Activated gamma-delta T cell treated with Interleukin-2 at 50 U/mL for 16 hours (primary cell): ENCODE results near the gene SCN2A.

Experiments used
- DNase-seq: peaks from one replicate; pipeline ENCODE4 v3.0.0-alpha.2; 2020

SCN2A gene

GRCh38 chr2:165239230-165239629 is at the start of gene SCN2A:
Gene SCN2A (plus strand): TSS chr2:165239414. CDS start chr2:165295824, 56,410 bp downstream.
- DNase-seq: no peak

- DNase-seq: no peak
Observed at GRCh38 chr2:165191096-165191728, 48.0 kb upstream of the SCN2A start.

DNA sequence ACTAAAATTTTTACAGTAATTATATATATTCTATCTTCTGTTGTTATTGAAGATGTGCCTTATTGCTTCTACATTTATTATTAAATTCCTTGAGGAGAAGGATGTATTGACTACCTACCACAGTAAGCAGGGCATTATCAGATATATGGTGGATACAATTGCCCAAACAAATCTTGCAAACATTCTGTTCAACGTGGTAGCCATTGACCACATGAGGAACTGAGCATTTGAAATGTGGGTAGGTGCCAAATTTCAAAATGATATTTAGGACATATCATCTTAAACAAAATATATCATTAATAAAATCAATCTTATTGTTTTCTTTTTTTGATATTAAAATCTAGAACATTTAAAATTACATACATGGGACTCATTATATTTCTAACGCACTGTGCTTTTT is 46.5 kb upstream of the SCN2A start:
- DNase-seq: no peak

DNA sequence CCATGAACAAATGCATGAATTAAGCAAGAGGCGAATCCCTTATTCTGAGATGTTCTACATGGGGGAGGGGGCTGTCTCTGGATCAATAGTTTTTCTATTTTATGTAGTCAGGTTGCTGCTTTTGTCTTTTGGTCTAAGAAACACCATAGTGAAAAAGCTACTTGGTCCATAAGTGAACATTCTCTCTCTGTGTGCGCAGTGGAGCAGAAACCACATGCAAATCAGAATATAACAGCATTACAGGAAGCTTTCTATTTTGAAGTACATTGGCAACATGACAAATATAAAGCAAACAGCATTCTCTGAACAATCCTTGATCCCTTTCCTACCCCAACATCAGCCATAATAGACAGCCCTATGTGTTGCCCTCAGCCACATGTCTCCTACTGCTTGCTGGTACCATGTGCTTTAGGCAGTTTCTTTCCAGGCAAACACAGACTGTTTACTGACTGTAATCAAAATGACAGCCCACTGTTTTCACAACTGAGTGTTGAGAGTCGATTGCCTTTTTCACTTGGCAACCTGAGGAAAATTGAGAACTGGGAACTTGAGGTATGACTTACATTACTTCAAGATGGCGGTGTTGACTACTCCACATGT is 45.9 kb upstream of the SCN2A start:
- no peak for DNase-seq

DNA sequence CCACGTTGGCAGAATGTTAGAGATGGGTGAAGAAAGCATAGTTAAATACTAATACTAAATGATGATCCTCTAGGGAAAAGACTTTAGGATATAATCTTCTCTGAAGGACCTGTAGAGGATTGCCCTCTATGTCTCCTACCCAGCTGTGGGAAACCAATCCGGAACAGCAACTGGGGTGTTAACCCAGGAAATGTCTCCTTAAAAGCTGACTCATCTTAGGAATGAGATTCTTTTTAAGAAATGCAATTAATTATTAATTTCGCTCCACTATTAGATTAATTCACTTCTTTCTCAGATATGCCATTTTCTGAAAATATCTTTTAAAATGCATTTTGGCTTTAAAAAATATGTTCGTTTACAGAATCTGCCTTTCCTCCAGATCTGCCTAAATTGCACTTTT is 42.8 kb upstream of the SCN2A start:
- no peak for DNase-seq

- DNase-seq: no peak
Observed at GRCh38 chr2:165197346-165197745, 41.9 kb upstream of the SCN2A start.

DNA sequence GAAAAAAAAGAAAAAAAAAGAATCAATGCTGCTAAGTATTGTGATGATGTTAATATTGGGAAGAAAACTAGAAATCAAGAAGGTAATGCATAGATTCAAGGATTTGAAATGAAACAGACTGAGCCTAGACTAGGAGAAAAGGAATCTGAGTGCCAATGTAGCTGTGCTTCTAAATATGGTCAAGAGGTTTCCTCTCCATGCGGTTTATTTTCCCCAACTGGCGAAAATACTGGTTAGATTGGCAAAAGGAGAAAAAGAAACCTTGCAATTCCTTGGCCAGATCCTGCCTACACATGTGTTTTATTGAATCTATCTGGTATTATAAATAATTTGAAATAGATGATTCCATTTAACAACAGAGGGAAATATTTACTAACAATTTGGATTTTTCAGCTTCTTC is 41.0 kb upstream of the SCN2A start:
- DNase-seq: no peak

DNA sequence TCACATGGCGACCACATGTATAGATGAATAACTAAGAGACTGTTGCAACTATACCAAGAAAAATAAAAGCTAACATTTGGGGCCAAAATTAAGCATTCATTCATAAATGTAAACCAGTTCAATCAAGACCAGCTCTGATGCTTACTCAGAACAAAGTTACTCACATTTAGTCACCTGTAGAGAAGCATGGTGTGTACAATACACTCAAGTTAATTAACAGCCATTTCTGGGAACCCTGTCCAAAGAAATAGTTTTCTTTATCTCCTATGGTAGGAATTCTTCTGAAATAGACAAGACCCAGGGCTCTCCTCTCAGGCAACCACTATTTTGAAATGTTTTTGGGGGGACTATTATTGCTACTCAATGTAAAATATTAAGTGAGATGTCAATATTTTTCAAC is 37.0 kb upstream of the SCN2A start:
- no peak for DNase-seq

DNA sequence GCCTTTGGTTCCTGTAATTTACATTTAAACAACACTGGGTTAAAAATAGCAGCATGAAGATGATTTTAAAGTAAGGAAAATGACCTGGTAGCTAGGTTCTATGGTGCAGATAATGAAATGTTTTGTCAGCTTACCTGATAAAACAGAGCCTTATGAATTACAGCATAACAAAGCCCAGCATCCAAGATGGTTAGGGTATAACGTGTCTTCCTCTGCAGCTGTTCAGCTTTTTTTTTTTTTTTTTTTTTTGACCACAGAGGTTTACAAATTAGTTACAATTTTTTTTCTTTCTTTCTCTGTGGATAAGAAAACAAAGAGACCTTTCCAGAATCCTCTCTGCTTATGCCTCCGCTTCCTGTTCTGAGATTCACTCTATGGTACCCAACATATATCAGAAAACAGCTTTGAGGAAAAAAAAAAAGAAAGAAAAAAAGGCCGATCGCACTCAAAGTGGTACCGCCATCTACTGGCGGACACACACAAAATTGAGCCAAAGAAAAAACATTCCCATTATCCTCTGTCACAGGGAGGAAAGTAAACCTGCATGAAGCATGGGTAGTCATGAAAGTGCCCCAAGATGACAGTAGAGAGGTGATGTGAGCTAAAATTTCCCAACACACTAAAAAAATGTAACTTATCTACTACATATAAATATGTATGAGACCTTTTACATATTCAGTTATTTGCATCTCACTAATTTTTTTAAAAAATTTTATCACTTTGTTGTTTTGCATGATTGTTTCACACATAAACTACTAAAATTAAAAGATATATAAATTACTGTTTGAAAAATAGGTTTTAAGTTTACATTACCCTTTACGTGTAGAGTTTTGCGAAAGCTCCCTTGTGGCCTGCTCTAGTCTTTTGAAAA is 35.3 kb upstream of the SCN2A start, which contains the start of gene SCN3A:
Gene SCN3A (minus strand): TSS at position 362 of the 871 bp plus-strand sequence. CDS start 27,656 bp downstream, outside the sequence.
- DNase-seq: no peak

GRCh38 chr2:165205865-165206264 is 33.3 kb upstream of the SCN2A start:
- no peak for DNase-seq

DNA sequence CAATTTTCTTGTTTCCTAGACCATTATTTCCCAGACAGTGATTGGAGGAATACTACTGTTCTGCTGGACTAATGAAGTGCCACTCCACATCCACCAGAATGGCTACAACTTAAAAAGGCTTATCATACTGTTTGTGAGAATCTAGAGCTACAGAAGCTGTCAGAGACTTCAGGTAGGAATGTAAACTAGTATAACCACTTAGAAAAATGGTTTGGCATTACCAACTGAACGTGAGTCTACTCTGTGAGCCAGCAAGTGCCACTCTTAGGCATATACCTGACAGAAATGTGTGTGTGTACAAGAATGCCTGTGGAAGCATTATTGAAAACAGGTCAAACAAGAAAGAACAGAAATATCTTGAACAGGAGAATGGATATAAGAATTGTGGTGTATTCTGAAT is 31.1 kb upstream of the SCN2A start:
- DNase-seq: no peak

DNA sequence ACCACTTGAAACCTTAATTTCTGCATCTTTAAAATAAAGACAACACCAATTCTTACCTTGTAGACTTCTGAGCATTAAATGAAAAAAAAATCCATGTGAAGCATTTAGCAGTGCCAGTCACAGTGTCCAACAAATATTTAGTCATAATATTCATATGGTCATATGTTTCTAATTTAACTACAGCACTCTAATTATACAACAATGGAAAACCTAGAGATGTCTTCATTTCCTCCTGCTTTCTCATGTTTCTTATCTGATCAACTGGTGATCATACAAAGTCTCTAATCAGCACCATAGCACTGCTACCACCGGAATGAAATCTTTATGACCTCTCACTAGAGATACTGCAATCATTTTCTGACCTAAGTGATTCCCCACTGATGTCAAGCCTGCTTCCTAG is 25.1 kb upstream of the SCN2A start:
- DNase-seq: no peak

GRCh38 chr2:165219481-165219880 is 19.7 kb upstream of the SCN2A start:
- DNase-seq: no peak

DNA sequence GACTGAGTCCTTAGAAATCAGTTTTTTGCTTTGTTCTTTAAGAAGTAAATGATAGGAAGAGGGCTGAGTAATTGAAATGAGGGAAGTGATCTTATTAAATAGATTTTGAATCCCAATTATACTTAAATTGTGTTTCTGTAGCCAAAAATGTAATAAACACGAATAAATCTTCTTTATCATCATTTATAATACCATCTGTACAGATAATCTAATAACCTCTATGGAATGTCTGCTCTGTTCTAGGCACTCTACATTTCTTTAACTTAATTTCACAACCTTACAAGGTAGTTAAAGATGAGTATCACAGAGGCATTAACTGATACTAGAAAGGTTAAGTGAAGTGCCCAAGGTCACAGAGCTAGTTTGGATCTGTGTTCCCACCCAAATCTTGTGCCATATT is 14.3 kb upstream of the SCN2A start:
- DNase-seq: no peak

- no peak for DNase-seq
Observed at GRCh38 chr2:165227571-165227970, 11.6 kb upstream of the SCN2A start.

GRCh38 chr2:165237056-165237455 is 2.2 kb upstream of the SCN2A start:
- no peak for DNase-seq

GRCh38 chr2:165238295-165238694 is 919 bp upstream of the SCN2A start:
- no peak for DNase-seq

DNA sequence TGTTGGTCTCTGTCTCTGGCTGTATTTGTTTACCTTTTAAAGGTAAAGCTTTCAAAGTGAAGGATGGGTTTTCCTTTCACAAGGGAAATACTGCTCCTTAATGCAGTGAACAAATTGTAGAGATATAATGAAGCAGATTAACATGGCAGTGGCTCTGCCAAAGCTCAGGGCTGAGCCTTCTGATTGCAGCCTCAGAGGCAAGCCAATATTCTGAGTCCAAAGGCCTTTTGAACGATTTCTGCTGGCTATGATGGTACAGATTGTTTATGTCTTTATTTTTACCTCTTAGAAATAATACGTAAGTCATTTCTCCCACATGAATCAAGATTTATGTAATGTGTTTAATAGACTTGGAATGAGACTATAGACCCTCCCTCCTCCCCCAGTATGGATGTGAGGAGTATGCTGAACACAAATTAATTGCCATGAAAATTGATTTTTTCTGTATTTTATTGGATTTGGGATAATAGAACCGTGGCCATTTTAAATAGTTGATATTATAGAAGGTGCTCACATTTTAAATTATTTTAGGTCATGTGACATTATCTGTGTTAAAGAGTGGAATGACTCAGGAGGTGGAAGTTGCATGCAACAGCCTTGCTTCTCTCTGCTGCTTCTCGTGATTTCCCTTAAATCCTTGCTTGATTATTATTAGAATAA is 772 bp downstream of the SCN2A start:
- no peak for DNase-seq

GRCh38 chr2:165240916-165241315 is 1.7 kb downstream of the SCN2A start:
- no peak for DNase-seq

GRCh38 chr2:165245081-165245793 is 6.0 kb downstream of the SCN2A start:
- no peak for DNase-seq

- DNase-seq: no peak
Observed at GRCh38 chr2:165248238-165248637, 9.0 kb downstream of the SCN2A start.

DNA sequence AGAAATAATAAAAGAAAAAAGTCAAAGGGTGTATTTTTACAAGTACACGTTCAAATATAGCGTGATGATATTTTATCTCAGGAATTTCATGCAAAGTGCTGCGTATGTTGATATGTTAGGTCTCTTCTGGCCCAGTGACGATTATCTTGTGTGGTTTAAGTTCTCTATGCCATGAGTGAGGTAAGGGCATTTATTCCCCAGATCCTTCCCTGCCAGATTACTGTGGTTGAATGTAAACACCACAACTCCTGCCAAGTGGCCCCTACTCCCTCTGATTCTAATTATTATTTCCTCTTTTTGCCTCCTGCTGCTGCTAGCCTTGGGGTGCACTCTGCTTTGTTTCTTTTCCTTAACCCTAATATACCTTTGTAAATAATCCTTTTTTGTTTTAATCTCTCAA is 12.2 kb downstream of the SCN2A start:
- DNase-seq: no peak

GRCh38 chr2:165253178-165253577 is 14.0 kb downstream of the SCN2A start:
- DNase-seq: no peak
